ENCODE data around the gene ATL3.
"Not testable (repeated sequence)": the region's sequence is repeated elsewhere in the genome, so short reads cannot be mapped to it uniquely, and the experiment has no call there.

The ATL3 gene

DNA sequence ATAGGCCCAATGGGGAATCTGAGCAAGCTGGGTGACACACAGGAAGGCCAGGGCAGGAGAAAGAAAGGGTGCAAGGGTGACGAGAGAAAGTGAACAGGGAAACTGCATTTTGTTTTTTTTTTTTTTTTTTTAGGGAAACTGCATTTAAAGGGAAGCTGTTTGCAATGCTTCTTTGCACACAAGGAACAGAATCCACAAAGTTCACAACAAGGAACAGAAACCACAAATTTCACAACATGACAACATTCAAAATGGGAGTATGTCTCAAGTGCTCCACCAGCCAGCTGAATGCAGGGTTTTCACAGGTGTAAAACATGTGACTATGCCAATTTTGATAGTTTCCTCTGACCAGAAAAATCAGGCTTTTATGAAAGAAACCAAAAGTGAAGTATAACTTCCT is 50.1 kb downstream of the ATL3 start:
- DNase-seq (ENCODE audit: low read depth), result no peak

DNA sequence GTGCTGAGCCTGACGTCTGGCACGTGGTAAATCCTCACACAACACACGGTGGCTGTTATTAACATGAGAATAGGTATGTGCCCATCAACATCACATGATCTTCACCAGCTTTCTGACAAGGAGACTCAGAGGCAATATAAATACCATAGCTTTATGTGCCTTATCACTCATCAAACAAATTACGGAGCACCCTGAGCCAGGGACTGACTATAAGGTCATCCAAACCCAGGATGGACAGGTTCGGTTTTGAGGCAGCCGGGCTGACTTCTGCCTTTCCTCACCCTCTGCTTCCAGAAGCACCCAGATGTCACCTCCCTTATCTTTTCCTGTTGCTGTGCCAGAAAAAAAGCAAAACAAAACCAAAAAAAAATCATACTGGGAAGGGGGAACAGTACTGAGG is 51.2 kb downstream of the ATL3 start:
- no peak for DNase-seq (ENCODE audit: low read depth)

DNA sequence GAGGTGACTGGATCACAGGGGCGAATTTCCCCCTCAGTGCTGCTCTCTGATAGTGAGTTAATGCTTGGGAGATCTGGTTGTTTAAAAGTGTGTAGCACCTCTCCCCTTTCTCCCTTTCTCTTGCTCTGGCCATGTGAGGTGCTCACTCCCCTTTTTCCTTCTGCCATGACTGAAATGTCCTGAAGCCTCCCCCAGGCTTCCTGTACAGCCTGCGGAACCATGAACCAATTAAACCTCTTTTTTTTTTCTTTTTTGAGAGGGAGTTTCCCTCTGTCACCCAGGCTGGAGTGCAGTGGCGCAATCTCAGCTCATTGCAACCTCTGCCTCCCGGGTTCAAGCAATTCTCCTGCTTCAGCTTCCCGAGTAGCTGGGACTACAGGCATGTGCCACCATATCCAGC is 53.5 kb downstream of the ATL3 start:
- not testable (repeated sequence) for DNase-seq (ENCODE audit: low read depth)

DNA sequence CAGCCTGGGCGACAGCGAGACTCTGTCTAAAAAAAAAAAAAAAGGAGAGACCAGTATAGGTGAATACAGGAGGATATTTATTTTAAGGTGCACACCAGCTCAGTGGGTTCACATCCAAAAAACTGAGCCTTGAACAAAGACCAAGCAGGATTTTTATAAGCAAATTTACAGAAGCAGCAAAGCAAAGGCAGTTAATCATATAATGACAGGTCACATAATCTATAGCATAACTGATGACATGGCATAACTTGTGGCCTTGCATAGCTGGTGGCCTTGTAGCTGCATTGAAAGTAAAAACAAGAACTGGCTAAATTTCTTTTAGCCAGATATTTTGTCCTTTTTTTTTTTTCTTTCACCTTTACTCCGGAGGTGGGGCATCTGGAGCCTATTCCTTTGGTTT is 54.2 kb downstream of the ATL3 start:
- no peak for DNase-seq (ENCODE audit: low read depth)

DNA sequence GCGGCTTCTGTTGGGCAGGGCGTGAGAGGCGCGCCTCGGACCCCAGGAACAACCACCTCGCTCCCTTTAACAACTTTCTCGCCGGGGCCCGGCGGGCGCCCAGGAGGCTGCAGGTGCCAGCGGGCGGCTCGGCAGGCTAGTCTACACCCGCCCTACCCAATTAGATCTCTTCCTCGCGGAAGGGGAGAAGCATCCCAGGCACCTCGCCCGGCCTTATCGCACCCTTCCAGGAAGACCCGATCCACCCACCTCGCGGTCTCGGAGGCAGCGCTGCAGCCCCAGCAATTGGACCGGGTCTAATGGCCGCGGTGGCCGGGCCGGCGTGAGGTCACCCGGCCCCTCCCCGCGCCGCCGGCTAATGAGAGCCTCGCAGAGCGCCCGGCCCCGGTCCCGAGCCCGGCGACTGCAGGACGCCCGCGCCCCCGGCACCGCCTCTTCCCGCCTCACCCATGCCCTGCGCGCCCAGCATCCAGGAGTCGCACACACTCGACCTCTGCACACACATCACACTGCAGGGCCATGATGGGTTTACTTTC is 57.0 kb downstream of the ATL3 start, which contains the start of gene PLAAT3:
Gene PLAAT3 (minus strand): TSS at position 298 of the 536 bp plus-strand sequence. CDS start 419 bp downstream, outside the sequence.
- DNase-seq (ENCODE audit: low read depth), result no peak

DNA sequence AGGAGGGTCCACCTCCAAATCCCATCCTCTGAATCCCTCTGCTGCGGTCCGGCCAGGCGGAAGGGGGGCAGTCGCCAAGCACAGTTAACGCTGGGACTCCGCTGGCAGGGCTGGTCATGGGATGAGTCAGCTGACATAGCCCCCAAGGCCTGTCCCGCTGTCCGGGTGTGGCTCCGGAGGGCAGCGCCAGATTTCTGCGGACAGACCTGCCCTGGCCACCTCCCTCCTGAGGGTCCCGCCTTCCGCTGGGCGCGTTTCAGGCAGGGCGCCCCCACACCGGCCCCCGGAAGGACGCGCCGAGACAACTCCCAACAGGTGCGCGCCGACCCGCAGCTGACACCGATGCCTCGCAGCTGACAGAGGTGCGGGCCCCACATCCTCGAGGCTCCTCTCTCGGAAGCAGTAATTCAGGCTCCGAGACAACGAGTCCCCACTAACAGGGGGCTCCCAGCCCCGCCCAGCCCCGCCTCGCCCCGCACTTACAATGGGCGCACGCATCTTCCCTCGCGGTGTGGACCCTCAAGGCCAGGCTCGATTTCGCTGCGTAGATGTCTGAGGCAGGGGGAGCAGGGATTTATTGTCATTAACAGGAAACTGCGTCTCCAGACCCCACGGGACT is 57.5 kb downstream of the ATL3 start:
- DNase-seq (ENCODE audit: low read depth), result no peak

DNA sequence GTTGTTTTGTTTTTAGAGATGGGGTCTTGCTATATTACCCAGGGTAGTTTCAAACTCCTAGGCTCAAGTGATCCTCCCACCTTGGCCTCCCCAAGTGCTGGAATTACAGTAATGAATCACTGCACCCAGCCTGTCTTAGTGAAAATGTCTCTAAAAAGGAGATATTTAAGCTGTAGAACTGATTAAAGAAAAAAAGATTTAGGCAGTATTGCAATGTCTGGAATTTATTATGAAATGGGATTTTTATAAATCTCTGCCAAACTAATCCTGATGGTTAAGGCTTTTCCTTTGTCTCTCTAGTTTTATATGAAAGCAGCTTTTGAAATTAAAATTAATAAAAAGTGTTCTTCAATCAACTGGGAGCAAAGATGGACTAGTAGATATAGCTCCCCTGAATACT is 59.0 kb downstream of the ATL3 start:
- DNase-seq (ENCODE audit: low read depth), result no peak

DNA sequence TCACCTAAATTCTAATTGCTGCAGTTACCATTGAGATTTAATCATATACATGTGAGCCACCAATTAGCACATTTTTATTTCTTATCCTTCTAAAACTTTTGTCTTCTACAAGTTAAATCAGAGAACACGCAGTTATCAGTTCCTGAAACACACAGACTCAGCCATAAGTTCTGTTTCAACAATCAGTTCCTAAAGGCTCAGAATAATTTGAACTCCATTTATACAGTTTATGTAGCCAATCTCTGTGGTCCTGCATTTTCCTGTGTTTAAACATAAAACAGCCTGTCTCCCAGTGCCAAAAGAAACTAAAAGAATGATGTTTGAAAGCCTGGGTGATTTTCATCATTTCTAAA is 59.8 kb downstream of the ATL3 start:
- DNase-seq (ENCODE audit: low read depth), result no peak

DNA sequence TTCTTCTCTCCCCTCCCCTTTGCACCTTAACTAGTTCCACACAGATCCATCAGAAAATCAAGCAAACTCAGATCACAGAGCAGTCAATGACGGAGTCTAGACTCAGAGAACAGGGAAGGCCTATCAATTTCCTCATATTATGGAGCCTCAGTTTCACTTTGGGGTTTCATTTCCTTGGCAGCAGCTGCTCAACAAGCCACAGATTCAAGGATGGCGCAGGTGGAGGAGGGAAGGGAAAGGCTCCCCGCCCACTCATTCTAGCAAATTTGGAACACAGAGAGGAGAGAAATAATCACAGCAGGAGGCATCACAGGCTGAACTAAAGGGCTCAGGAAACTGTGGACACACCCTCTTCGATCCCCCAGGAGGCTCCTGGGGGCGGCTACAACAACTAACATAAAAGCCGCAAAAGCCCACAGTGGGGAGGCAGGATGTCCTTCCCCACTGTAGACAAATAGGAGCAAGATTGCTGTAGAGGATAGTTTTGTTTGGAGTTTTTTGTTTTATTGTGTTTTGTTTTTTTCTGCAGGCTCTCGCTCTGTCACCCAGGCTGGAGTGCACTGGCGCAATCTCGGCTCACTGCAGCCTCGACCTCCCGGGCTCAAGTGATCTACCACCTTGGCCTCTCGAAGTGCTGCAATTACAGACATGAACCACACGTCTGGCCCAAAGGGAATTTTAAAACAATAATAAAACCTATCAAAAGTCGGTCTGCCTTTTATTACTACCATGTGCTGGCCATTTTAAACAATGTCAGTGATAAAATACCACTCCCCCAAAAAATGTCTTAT is 60.4 kb downstream of the ATL3 start:
- DNase-seq (ENCODE audit: low read depth), result no peak

DNA sequence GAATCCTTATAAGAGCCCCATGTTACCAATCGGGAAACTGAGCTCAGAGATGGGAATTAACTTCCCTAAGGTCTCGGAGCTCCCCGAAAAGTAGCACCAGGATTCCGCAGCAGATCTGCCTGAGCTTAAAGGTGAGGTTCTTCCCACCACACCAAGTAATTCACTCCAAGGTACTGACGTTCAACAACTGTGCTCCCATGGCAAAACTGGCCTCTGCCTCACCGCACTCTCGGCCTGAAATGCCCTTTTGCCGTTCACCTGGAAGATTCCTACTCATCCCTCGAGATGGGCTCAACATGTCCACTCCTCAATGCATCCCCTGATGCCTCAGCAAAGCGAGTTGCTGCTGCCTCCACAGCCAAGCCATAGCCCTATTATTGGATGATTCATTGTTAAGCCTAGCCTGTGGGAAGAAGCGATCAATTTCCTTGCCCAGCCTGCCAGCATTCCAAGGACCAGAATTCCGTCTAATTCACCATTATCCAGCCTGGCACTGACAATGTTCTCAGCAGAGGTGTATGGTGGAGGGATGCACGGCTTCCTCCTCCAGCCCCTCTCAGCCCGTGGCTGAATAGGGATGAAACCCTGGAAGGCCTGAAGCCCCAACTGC is 61.1 kb downstream of the ATL3 start:
- DNase-seq (ENCODE audit: low read depth), result no peak

DNA sequence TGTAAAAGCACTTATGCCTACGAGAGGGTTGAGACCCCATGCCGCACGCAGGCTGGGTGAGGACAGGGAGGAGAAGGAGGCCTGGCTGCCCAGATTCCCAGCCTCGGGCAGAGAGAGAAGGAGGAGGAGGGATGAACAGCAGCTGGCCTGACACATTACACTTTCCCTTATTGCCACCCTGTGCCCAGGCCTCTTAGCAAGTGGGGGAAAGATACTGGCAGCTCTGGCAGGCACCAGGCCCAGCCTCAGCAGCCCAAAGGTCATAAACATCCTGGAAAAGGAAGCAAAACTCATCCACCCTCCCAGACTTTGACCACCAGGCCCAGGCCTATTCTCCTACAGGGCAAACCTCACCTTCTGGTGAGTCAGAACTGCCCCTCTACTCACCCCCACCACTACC is 61.6 kb downstream of the ATL3 start:
- DNase-seq (ENCODE audit: low read depth), result no peak

DNA sequence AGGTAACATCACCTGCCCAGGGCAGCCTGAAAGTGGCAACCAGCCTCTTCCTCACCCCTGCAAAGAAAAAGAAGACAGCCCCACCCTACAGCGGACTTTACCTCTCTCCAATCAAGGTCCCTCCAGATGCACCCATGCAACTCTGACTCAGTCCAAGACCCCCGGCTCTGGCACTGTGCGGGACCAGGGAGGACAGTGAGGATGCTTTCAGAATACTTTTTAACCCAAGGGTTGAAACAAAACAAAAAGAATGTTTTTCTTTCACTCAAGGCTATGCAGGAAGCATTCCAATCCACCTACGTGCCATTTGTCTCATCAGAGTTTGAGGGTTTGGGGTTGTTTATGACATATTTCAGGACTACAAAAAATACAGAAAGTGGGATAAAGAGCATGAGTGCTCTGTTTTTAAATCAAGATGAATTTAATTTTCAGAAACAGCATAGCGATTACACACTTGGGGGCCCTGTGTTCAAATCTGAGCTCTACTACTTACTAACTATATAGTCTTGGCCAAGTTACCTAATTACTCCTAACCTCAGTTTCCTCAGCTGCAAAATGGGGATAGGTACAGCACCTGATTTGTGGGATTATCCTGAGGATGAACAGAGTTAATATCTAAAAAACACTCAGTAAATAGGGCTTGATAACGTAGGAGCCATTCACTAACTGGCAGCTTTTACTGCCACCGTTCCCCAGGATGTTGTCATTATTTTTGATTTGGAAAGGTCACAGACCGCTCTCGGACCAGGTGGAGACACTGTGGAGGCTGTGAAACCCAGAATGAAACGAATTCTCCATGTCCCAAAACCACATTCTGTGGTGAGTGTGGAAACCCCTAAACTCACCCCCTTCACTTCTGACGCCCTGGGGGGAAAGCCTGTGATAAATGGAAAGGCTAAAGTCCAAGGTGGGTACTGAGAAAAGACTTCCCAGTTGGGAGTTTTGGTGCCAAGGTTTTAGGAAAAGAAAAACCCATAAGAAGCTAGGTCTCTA is 62.5 kb downstream of the ATL3 start:
- peak; percentile 60 for DNase-seq (ENCODE audit: low read depth)

DNA sequence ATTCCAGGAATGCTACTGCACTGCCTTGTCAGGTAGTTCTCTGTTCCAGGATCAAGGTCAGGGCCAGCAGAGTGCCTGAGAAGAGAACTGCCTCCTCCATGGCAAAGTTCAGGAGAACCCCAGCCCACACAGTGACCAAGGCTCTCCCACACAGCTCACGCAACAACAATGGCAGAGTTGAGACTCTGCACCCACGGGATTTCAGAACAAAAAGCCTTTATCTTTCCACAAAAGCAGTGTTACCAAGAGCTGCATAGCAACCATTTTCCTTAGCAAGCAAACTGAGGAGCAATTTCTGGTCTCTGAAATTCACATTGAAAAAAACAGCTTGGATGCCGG is 68.0 kb downstream of the ATL3 start:
- DNase-seq (ENCODE audit: low read depth), result no peak

DNA sequence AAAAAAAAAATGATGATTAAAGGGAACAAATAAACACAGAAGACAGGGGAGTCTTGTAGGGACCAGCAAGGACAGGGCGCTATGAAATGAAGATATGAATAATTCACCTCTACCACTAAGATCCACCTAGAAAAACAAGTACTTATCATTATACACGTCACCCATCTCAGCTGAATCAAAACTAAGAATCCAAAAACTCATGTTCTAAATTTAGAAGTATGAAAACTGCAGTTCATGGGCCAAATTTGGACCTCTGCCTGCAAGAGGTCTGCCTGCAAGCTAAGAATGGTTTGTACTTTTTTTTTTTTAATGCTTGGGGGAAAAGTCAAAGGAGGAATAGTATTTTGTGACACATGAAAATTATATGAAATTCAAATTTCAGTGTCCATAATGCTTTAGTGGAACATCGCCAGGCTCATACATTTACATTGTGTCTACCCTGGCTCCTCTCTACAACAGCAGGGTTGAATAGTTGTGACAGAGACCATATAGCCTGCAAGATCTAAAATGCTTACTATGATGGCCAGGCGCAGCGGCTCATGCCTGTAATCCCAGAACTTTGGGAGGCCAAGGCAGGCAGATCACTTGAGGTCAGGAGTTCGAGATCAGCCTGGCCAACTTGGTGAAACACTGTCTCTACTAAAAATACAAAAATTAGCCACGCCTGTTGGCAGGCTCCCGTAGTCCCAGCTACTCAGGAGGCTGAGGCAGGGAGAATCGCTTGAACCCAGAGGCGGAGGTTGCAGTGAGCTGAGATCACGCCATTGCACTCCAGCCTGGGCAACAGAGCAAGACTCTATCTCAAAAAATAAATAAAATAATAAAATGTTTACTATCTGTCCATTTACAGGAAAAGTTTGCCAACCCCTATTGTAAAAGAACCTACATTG is 68.6 kb downstream of the ATL3 start:
- DNase-seq (ENCODE audit: low read depth), result not testable (repeated sequence)

DNA sequence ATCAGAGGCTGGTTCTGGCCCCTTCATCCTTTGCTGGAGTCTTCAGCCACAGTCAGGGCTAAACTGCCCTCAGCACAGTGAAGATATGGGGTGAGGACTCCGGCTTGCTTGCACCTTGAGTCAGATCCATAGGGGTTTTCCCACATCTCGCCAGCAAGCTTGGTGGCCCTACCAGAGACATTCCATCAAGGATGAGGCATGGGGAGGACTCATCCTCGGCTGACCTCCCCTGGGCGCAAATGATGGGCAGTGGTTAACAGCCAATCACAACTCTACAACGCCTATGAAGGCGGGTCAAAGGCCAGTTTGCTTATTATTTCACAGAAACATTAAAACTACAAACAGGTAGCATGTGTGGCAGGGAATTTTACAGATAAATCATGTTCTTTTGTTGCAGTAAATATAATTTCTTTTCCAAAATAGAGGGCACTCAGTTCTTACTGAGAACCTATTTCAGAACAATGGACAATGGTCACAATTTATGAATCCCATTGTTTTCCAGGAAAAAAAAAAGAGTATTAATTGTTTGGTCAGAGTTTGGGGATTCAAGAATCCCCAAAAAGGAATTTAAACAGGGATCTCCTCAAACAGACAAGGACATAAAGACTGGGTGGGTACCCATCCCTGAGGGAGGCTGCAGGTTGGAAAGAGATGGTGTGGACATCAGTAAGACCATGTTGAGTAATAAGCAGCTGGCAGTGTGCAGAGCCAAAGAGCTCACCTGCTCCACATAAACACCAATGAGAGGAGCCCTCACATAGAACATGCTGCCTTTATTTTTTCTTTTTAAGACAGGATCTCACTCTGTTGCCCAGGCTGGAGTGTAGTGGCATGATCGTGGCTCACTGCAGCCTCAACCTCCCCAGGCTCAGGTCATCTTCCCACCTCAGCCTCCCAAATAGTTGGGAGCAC is 71.7 kb downstream of the ATL3 start:
- peak; percentile 42 for DNase-seq (ENCODE audit: low read depth)

DNA sequence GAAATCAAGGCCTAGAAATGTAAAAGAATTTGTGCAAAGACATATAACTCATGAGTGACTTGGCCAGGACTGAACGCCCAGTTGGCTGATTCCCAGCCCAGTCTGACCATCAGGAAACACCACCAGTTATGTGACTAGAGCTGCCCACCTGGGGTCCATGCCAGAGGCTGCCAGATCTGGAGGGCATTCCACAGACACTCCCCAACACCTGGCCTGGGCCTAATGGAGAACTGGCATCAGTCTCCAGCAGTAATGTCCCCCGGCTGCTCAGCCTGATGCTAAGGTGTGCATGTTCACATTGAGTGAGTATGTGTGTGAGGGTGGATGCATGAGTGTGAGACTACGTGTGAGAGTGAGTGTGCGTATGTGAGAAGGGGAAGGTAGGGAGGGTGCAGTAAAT is 72.6 kb downstream of the ATL3 start:
- DNase-seq (ENCODE audit: low read depth), result no peak

DNA sequence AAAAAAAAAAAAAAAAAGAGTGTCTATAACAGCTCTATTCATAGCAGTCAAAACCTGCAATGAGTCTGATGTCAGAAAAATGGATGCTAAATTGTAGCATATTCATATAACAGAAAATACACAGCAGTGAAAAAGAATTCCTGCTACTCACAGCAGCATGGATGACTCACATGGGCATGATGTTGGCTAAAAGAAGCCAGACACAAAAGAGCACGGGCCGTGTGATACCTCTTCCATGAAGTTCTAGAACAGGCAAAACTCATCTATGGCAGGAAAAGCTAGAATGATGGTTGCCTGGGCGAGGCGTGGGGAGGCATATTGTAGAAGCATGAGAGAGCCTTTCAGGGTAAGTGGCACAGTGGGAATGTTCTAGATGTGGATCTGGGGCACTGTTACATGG is 75.9 kb downstream of the ATL3 start:
- no peak for DNase-seq (ENCODE audit: low read depth)

DNA sequence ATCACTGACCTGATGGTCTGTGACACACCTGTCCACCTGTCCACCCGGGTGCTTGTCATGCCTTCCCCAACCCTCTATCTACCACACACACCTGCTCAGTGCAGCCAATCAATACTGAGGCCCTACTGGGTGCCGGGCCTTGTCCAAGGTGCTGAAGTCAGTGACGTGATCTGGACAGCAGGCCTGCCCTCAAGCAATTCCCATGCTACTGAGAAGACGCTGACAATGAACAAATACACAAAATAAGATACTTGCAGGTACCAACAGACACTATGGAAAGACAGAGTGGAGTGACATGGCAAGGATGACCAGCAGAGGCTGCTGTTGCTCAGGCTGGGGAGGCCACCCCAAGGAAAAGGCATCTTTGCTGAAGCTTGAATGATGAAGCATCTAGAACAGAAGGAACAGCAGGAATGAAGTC is 78.2 kb downstream of the ATL3 start:
- no peak for DNase-seq (ENCODE audit: low read depth)

DNA sequence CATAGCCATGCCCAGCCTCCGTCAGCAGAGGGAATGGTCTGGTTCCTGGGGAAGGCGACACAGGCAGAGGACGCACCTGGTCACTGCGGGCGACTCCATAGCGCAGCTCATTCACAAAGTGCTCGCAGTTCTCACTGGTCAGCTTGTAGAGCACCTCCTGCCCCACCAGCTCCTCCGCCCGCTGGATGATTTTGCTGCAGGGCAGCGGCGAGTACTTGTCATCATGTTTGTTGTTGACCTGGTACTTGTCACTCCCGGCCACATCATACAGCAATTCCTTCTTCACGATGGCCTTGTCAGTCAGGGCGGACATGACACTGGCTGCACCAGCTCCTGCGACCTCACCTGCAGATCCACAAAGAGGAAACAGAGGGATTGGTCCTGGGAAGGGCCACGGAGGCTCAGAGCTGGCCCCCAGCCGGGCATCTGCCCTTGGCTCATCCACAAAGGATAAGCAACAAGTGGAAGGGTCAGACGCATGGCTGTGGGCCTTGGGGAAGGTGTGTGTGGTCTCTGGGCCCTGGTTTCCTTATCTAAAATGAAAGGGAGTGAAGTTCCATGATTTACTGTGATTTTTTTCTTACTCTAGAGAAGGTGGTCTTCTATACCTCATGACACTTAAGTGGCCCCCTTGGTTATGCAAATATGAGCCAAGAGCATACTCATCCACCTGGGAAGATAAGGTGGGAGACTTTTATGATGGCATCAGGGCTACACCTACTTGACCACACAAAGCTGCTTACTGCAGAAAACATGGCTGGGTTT is 81.0 kb downstream of the ATL3 start:
- no peak for DNase-seq (ENCODE audit: low read depth)

Data from non-pigmented ciliary epithelial cell (primary cell).